G401 (cell line): ENCODE results near the gene LMTK2. TPM values are rescaled to one million over a fixed set of nuclear protein-coding genes. Genes with fewer than 3 reads are reported as not detected.
"Not testable (repeated sequence)": the region's sequence is repeated elsewhere in the genome, so short reads cannot be mapped to it uniquely, and the experiment has no call there.

Source experiments
- DNase-seq: peaks from one replicate; pipeline ENCODE4 v3.0.0-alpha.2; 2015; ENCODE audit warnings: low spot score
- in situ Hi-C: cut with HindIII; loops from 2 replicates; pipeline ENCODE4 v1.10.0; 2016; ENCODE audit warnings: low sequenced_read_pairs, mixed read lengths
- total RNA-seq: library from RNA; depleted of rRNA; stranded (reverse); fragments of >200 nt; shearing (Covaris generic); gene quantifications from 2 replicates; pipeline ENCODE4 v1.2.3, GENCODE V29; 2014

Gene LMTK2
- total RNA-seq, 1 experiment from 2014 or later, result 9.4 TPM

- in situ Hi-C loops, result no loop called here
- no peak for DNase-seq
Observed at GRCh38 chr7:98100088-98100487, 6.6 kb upstream of the LMTK2 start.

GRCh38 chr7:98102170-98102569 lies 4.5 kb upstream of the LMTK2 start:
- in situ Hi-C loops, result no loop called here
- no peak for DNase-seq

- DNase-seq, result no peak
- in situ Hi-C loops, result no loop called here
Observed at GRCh38 chr7:98105942-98106544, 619 bp upstream of the LMTK2 start.

GRCh38 chr7:98107313-98107721 lies 655 bp downstream of the LMTK2 start:
- in situ Hi-C loops, result no loop called here
- peak; percentile 29 for DNase-seq

GRCh38 chr7:98110249-98111022 lies 3.8 kb downstream of the LMTK2 start:
- no peak for DNase-seq
- in situ Hi-C loops, result no loop called here

- in situ Hi-C loops, result no loop called here
- DNase-seq, result no peak
Observed at GRCh38 chr7:98112077-98112476, 5.4 kb downstream of the LMTK2 start.

- in situ Hi-C loops, result no loop called here
- DNase-seq, result no peak
Observed at GRCh38 chr7:98115746-98116525, 9.3 kb downstream of the LMTK2 start.

- in situ Hi-C loops, result no loop called here
Observed at GRCh38 chr7:98116656-98117461, 10.2 kb downstream of the LMTK2 start.

GRCh38 chr7:98119256-98119918 lies 12.7 kb downstream of the LMTK2 start:
- no peak for DNase-seq
- in situ Hi-C loops, result no loop called here

More at GRCh38 chr7:98116656-98117461, 10.2 kb downstream of the LMTK2 start:
- DNase-seq, result no peak

GRCh38 chr7:98120559-98120958 lies 13.9 kb downstream of the LMTK2 start:
- peak; percentile 17 for DNase-seq
- in situ Hi-C loops, result no loop called here

- DNase-seq, in situ Hi-C loops: not testable (repeated sequence)
Observed at GRCh38 chr7:98121388-98121787, 14.7 kb downstream of the LMTK2 start.

- DNase-seq, result no peak
- in situ Hi-C loops, result no loop called here
Observed at GRCh38 chr7:98123365-98123696, 16.7 kb downstream of the LMTK2 start.

- in situ Hi-C loops, result no loop called here
- no peak for DNase-seq
Observed at GRCh38 chr7:98125759-98126158, 19.1 kb downstream of the LMTK2 start.

- DNase-seq, result no peak
- in situ Hi-C loops, result no loop called here
Observed at GRCh38 chr7:98126311-98127142, 19.9 kb downstream of the LMTK2 start.

GRCh38 chr7:98128346-98128745 lies 21.7 kb downstream of the LMTK2 start:
- in situ Hi-C loops, result no loop called here
- no peak for DNase-seq

GRCh38 chr7:98130959-98131358 lies 24.3 kb downstream of the LMTK2 start:
- no peak for DNase-seq
- in situ Hi-C loops, result no loop called here

- in situ Hi-C loops, result no loop called here
- no peak for DNase-seq
Observed at GRCh38 chr7:98133181-98133580, 26.5 kb downstream of the LMTK2 start.

- in situ Hi-C loops, result no loop called here
- DNase-seq, result no peak
Observed at GRCh38 chr7:98133621-98134303, 27.1 kb downstream of the LMTK2 start.
